HG03196 (cell line): ENCODE measurements around the gene CTSW.

ENCODE experiments used
- ATAC-seq: cut with Tn5 transposase; IDR thresholded peaks from one replicate; pipeline ENCODE4 v1.9.1; 2021; ENCODE audit not compliant: unreplicated experiment

Gene CTSW

GRCh38 chr11:65925397-65925796 is 45.8 kb downstream of the CTSW start:
- ATAC-seq = no peak

GRCh38 chr11:65927904-65928397 is 48.3 kb downstream of the CTSW start:
- ATAC-seq = peak; percentile 56

- ATAC-seq = no peak
Measured at GRCh38 chr11:65928667-65929066, 49.0 kb downstream of the CTSW start.

- no peak for ATAC-seq
Measured at GRCh38 chr11:65931773-65932557, 52.3 kb downstream of the CTSW start.

GRCh38 chr11:65932558-65932919 is 52.9 kb downstream of the CTSW start:
- no peak for ATAC-seq
